ENCODE data around the gene NIPAL3. TPM values are rescaled to one million over a fixed set of nuclear protein-coding genes. Genes with fewer than 3 reads are reported as not detected.

The NIPAL3 gene
- total RNA-seq, 4 donors from 2014 or later = 25.0 to 36.5 (median 31.3) TPM

DNA sequence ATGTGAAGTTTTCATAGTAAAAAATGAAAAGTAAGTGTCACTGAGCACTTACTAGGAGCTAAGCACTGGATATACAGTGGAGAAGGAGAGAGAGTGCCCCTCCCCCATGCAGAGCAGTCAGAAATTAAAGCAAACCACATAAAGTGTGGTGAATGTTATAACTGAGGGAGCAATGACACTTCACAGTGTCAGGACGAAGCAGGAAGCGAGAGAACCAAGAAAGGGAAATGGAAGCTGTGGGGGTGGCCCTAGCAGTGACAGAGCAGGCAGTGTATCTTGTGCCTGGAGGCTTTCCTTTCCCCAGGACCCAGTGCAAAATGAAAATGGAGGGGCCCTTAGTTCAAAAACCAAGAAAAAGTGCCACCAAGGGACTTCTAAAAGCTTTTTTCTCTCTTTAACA is 65.5 kb downstream of the NIPAL3 start:
- Histone ChIP-seq H3K9me3 (no peaks in the 10 kb centered on the region), H3K27ac (no peak overlapping the region), H3K4me1 (no peaks in the 10 kb centered on the region), H3K4me3 (no peak overlapping the region), H3K36me3 (no peaks in the 10 kb centered on the region), H3K27me3 (no peaks in the 10 kb centered on the region)
- 55 to 67% methylated on average over 2 of the region's 2 CpGs for WGBS, 2 donors
- no peak for DNase-seq
- intact Hi-C loops (cut with DNase I) = no loop called here
- TF ChIP-seq, protein P1, sequence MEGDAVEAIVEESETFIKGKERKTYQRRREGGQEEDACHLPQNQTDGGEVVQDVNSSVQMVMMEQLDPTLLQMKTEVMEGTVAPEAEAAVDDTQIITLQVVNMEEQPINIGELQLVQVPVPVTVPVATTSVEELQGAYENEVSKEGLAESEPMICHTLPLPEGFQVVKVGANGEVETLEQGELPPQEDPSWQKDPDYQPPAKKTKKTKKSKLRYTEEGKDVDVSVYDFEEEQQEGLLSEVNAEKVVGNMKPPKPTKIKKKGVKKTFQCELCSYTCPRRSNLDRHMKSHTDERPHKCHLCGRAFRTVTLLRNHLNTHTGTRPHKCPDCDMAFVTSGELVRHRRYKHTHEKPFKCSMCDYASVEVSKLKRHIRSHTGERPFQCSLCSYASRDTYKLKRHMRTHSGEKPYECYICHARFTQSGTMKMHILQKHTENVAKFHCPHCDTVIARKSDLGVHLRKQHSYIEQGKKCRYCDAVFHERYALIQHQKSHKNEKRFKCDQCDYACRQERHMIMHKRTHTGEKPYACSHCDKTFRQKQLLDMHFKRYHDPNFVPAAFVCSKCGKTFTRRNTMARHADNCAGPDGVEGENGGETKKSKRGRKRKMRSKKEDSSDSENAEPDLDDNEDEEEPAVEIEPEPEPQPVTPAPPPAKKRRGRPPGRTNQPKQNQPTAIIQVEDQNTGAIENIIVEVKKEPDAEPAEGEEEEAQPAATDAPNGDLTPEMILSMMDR (IDR thresholded peaks at IDR 0.05) = no peak
- TF ChIP-seq POLR2A (IDR thresholded peaks at IDR 0.05) = no peak

DNA sequence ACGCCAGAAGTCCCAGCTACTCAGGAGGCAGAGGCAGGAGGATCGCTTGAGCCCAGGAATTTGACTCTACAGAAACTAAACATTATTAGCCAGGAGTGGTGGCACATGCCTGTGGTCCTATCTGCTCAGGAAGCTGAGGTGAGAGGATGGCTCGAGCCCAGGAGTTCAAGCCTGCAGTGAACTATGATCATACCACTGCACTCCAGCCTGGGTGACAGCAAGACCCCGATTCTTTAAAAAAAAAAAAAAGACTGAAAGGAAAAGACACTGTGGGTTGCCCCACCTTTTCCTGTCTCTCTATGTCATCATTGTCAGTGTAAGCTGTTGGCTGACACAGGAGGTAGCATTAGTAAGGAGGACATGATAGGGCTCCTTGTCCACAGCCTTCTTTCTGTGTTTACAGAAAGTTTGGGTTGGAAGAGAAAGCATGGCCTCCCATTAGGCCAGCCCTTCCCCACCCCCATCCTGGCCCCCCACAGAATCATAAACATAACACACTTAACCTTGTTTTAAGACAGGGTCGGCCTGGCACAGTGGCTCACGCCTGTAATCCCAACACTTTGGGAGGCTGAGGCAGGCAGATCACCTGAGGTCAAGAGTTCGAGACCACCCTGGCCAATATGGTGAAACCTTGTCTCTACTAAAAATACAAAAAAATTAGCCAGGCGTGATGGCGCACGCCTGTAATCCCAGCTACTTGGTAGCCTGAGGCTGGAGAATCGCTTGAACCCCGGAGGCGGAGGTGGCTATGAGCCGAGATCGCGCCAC is 66.4 kb downstream of the NIPAL3 start:
- Histone ChIP-seq H3K27ac (peak overlapping the region in 1 of 4 donors; percentile 13), H3K27me3 (no peaks in the 10 kb centered on the region), H3K9me3 (no peaks in the 10 kb centered on the region), H3K4me1 (no peaks in the 10 kb centered on the region), H3K4me3 (no peak overlapping the region), H3K36me3 (no peaks in the 10 kb centered on the region)
- TF ChIP-seq, protein P1 (IDR thresholded peaks at IDR 0.05) = no peak
- no peak for TF ChIP-seq POLR2A (IDR thresholded peaks at IDR 0.05)
- DNase-seq = no peak
- 72 to 88% methylated on average over 9 to 10 of the region's 16 CpGs for WGBS, 2 donors
- intact Hi-C loops (cut with DNase I) = no loop called here

DNA sequence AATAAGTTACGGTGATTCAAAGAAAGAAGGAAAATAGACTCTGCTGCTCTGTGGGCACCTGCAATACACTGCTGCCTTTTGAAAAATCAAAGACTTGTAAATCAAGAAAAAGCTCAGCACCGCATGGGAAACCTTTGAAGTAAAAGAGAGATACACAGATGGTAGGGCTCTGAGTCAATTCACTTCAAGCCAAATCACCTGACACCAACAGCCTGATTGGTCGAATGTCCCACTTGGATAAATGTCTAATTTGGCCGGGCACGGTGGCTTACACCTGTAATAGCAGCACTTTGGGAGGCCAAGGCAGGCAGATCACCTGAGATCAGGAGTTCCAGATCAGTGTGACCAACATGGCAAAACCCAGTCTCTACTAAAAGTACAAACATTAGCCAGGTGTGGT is 67.8 kb downstream of the NIPAL3 start:
- no peaks in the 10 kb centered on the region for H3K36me3 ChIP-seq
- no peak for TF ChIP-seq POLR2A (IDR thresholded peaks at IDR 0.05)
- TF ChIP-seq, protein P1 (IDR thresholded peaks at IDR 0.05) = no peak
- no peaks in the 10 kb centered on the region for H3K9me3 ChIP-seq
- intact Hi-C loops (cut with DNase I) = no loop called here
- DNase-seq = no peak
- H3K27ac ChIP-seq = no peak overlapping the region
- WGBS, 2 donors = 79 to 91% methylated on average over 5 of the region's 5 CpGs
- H3K27me3 ChIP-seq = no peaks in the 10 kb centered on the region
- H3K4me3 ChIP-seq = no peak overlapping the region
- H3K4me1 ChIP-seq = no peaks in the 10 kb centered on the region

DNA sequence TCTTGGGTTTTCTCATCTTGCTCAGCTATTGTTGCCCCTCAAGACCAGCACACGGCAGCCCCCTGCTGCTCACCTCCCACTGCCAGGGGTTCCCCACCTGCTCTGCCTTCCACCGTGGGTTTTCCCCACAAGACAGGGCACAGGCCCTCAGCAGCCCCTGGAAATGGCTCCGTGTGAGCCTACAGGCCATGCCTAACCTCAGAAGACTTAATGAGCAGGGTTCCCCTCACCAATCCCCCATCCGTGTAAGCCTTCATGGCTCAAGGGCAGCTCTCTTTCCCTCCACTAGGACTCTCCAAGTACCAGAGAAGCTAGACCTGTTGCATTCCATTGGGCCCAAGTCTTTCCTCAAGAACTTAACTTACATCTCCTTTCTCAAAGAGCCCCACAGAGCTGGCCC is 68.6 kb downstream of the NIPAL3 start:
- TF ChIP-seq POLR2A (IDR thresholded peaks at IDR 0.05) = no peak
- TF ChIP-seq, protein P1 (IDR thresholded peaks at IDR 0.05) = no peak
- Histone ChIP-seq H3K27ac (no peak overlapping the region), H3K27me3 (no peaks in the 10 kb centered on the region), H3K4me3 (no peak overlapping the region), H3K36me3 (no peaks in the 10 kb centered on the region), H3K4me1 (no peaks in the 10 kb centered on the region), H3K9me3 (no peaks in the 10 kb centered on the region)
- 79 to 85% methylated on average over 4 of the region's 4 CpGs for WGBS, 2 donors
- intact Hi-C loops (cut with DNase I) = no loop called here
- DNase-seq = no peak

DNA sequence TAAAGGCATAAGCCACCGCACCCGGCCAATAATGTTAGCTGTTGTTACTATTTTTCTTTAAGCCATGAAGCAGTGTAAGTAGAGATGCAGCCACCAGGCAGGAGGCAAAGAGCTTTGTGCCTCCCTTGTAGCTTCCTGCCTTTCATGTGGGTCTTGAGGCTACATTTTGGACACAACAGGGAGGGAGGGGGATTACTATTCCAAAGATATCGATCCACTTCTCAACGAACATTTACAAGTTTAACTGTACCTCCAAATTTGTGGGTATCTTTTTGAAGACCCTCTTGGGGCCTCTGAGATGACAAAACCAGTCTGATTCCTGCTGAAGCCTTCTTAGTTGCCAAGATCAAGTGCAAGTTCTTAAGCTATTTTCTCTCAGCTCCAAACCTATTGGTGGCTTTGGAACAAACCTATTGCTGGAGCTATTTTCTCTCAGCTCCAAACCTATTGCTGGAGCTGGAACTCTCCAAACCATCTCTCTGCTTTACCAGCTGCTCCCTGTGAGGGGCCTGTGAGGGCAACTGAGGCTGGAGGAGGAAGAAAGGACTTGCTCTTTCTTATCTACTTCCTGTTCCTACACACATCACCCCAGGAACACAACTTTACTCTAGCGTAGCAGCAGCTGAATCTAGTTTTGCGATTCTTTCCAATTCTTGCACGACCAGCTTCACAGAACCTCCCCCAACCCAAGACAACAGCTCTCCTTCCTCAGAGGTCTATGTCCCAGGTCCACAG is 70.9 kb downstream of the NIPAL3 start:
- no peaks in the 10 kb centered on the region for H3K4me1 ChIP-seq
- no peak overlapping the region for H3K4me3 ChIP-seq
- 79 to 91% methylated on average over 7 of the region's 7 CpGs for WGBS, 2 donors
- peaks cover 0 to 10% (median 0%) of the 10 kb centered on the region in 4 donors for H3K27me3 ChIP-seq
- no peak for DNase-seq
- H3K9me3 ChIP-seq = no peaks in the 10 kb centered on the region
- H3K27ac ChIP-seq = no peak overlapping the region
- H3K36me3 ChIP-seq = no peaks in the 10 kb centered on the region
- TF ChIP-seq, protein P1 (IDR thresholded peaks at IDR 0.05) = no peak
- intact Hi-C loops (cut with DNase I) = no loop called here
